Endothelial cell of umbilical vein (primary cell): ENCODE results near the gene FZR1.

Experiments used
- EZH2 ChIP-seq: IDR thresholded peaks from 2 replicates; pipeline ENCODE4 v1.6.1; 2012; ENCODE audit warnings: borderline replicate concordance, low read depth, mild to moderate bottlenecking, moderate library complexity, low read length, inconsistent platforms; ENCODE audit not compliant: severe bottlenecking
- FOS ChIP-seq: IDR thresholded peaks from 2 replicates; pipeline ENCODE4 v1.6.1; 2011; ENCODE audit warnings: mild to moderate bottlenecking, low read length, moderate library complexity, borderline replicate concordance; ENCODE audit not compliant: insufficient read depth
- GATA2 ChIP-seq: IDR thresholded peaks from 2 replicates; pipeline ENCODE4 v1.7.0; 2011; ENCODE audit warnings: low read depth, mild to moderate bottlenecking, moderate library complexity, mixed read lengths, low read length; ENCODE audit not compliant: insufficient read length, insufficient read depth
- POLR2A ChIP-seq: IDR thresholded peaks from 2 replicates; pipeline ENCODE4 v1.6.1; 2012; ENCODE audit warnings: low read depth, mild to moderate bottlenecking, control low read depth, low read length
- POLR2AphosphoS5 ChIP-seq: IDR thresholded peaks from 2 replicates; pipeline ENCODE4 v1.6.1; 2012; ENCODE audit warnings: low read depth, mild to moderate bottlenecking, control low read depth, low read length, moderate library complexity; ENCODE audit not compliant: insufficient read depth
- TF ChIP-seq, protein P1 (sequence below), 2 donors: IDR thresholded peaks; 1 replicate in 1 of 2; 2 replicates in 1 of 2; pipeline ENCODE4 v1.5.1; 2011; ENCODE audit warnings: low read length in 2 of 2, mild to moderate bottlenecking in 2 of 2, moderate library complexity in 2 of 2, control low read depth in 1 of 2, inconsistent platforms in 1 of 2, low read depth in 1 of 2; ENCODE audit not compliant: insufficient read depth in 1 of 2; ENCODE audit errors: extremely low read depth in 1 of 2
- TF ChIP-seq, protein P2 (sequence below): IDR thresholded peaks from 2 replicates; pipeline ENCODE4 v1.6.1; 2011; ENCODE audit not compliant: insufficient read depth, insufficient read length

DNA sequence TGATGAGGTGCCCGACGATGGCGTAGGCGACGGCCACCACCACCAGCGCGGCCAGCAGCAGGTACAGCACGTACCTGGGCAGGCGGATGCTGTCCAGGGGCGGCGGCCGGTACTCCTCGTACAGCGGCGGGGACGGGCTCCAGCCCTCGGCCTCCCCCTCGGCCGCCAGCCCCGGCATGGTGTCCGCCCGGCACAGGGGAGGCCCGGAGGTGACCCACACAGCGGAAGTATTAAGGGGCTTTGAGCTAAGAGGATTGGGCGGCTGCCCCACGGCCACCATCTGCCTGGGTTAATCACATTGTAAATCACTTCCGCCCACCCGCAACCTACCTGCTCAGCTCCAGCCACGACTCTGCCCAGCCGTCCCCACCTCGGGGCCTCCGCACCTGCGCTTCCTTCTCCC is 22.9 kb upstream of the FZR1 start, which contains the start of gene SMIM44:
- TF ChIP-seq POLR2A, result no peak
- no peak for TF ChIP-seq EZH2
- TF ChIP-seq, protein P1, sequence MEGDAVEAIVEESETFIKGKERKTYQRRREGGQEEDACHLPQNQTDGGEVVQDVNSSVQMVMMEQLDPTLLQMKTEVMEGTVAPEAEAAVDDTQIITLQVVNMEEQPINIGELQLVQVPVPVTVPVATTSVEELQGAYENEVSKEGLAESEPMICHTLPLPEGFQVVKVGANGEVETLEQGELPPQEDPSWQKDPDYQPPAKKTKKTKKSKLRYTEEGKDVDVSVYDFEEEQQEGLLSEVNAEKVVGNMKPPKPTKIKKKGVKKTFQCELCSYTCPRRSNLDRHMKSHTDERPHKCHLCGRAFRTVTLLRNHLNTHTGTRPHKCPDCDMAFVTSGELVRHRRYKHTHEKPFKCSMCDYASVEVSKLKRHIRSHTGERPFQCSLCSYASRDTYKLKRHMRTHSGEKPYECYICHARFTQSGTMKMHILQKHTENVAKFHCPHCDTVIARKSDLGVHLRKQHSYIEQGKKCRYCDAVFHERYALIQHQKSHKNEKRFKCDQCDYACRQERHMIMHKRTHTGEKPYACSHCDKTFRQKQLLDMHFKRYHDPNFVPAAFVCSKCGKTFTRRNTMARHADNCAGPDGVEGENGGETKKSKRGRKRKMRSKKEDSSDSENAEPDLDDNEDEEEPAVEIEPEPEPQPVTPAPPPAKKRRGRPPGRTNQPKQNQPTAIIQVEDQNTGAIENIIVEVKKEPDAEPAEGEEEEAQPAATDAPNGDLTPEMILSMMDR (IDR thresholded peaks at IDR 0.05; ENCODE audit: extremely low read depth in 1 of 2, insufficient read depth in 1 of 2, low read depth in 1 of 2, low read length in 2 of 2), result no peak
- no peak for TF ChIP-seq GATA2
- no peak for TF ChIP-seq POLR2AphosphoS5
- no peak for TF ChIP-seq FOS
- TF ChIP-seq, protein P2, sequence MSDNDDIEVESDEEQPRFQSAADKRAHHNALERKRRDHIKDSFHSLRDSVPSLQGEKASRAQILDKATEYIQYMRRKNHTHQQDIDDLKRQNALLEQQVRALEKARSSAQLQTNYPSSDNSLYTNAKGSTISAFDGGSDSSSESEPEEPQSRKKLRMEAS, result no peak
